Karpas-422 (cell line): ENCODE data around the gene NDUFB2. TPM values are rescaled to one million over a fixed set of nuclear protein-coding genes. Genes with fewer than 3 reads are reported as not detected.
"Not testable (repeated sequence)": the region's sequence is repeated elsewhere in the genome, so short reads cannot be mapped to it uniquely, and the experiment has no call there.

Experiments
- DNase-seq: peaks from one replicate; pipeline ENCODE4 v3.0.0-alpha.2; 2015
- H2AFZ ChIP-seq: fragments of 200-600 bp; sonication (generic); 2 replicates; pipeline ENCODE4 v1.6.1; 2014; ENCODE audit warnings: antibody characterized with exemption, low read length, mixed read lengths
- H3K27ac ChIP-seq: fragments of 200-600 bp; sonication (generic); 2 replicates; pipeline ENCODE4 v1.5.1; 2014; ENCODE audit warnings: mild to moderate bottlenecking, low read length, moderate library complexity
- H3K27me3 ChIP-seq: fragments of 200-600 bp; sonication (generic); 2 replicates; pipeline ENCODE4 v1.6.1; 2014; ENCODE audit warnings: low read length, mixed read lengths
- H3K36me3 ChIP-seq: fragments of 200-600 bp; sonication (generic); 2 replicates; pipeline ENCODE4 v1.6.1; 2014; ENCODE audit warnings: low read length, mixed read lengths; ENCODE audit not compliant: insufficient read depth
- H3K4me1 ChIP-seq: fragments of 200-600 bp; sonication (generic); 2 replicates; pipeline ENCODE4 v1.6.1; 2014; ENCODE audit warnings: mild to moderate bottlenecking, low read length, mixed read lengths
- H3K4me2 ChIP-seq: fragments of 200-600 bp; sonication (generic); 2 replicates; pipeline ENCODE4 v1.6.1; 2014; ENCODE audit warnings: low read length, low read depth, mild to moderate bottlenecking; ENCODE audit not compliant: poor library complexity, severe bottlenecking
- H3K4me3 ChIP-seq: fragments of 200-600 bp; sonication (generic); 2 replicates; pipeline ENCODE4 v1.5.1; 2014; ENCODE audit warnings: mild to moderate bottlenecking, antibody characterized with exemption, low read length, mixed read lengths
- H3K79me2 ChIP-seq: fragments of 200-600 bp; sonication (generic); 2 replicates; pipeline ENCODE4 v1.6.1; 2014; ENCODE audit warnings: mild to moderate bottlenecking, low read length, mixed read lengths
- H3K9ac ChIP-seq: fragments of 200-600 bp; sonication (generic); 2 replicates; pipeline ENCODE4 v1.6.0; 2014; ENCODE audit warnings: low read length
- H3K9me2 ChIP-seq: fragments of 200-600 bp; sonication (generic), shearing (Covaris generic); replicated peaks from 2 replicates; pipeline ENCODE4 v1.6.0; 2014; ENCODE audit warnings: mild to moderate bottlenecking, low read length, moderate library complexity; ENCODE audit not compliant: insufficient read depth
- H3K9me3 ChIP-seq: fragments of 300-700, 200-600 bp; sonication (generic); 2 replicates; pipeline ENCODE4 v1.6.1; 2014; ENCODE audit warnings: low read length, mixed read lengths
- H4K20me1 ChIP-seq: fragments of 200-600 bp; sonication (generic); 2 replicates; pipeline ENCODE4 v1.6.1; 2014; ENCODE audit warnings: mild to moderate bottlenecking, antibody characterized with exemption, low read length, low read depth; ENCODE audit not compliant: insufficient read depth
- total RNA-seq: library from RNA; depleted of rRNA; stranded (reverse); fragments of >200 nt; shearing (Covaris generic); gene quantifications from 2 replicates; pipeline ENCODE4 v1.2.3, GENCODE V29; 2014; ENCODE audit warnings: low replicate concordance

NDUFB2 gene
- total RNA-seq, 1 experiment from 2014 or later = 297 TPM

GRCh38 chr7:140655511-140656408 is 40.7 kb upstream of the NDUFB2 start:
- H3K4me3 ChIP-seq = peak overlapping the region; percentile 47; the same call in 1 of the 2 replicates
- no peaks in the 10 kb centered on the region for H3K36me3 ChIP-seq
- no peaks in the 10 kb centered on the region for H3K27me3 ChIP-seq
- H3K27ac ChIP-seq = no peak overlapping the region
- H3K4me1 ChIP-seq = peaks cover 12% of the 10 kb centered on the region
- peak overlapping the region; percentile 65 for H3K4me2 ChIP-seq
- no peak overlapping the region for H2AFZ ChIP-seq
- no peaks in the 10 kb centered on the region for H3K9me2 ChIP-seq
- DNase-seq = peak; percentile 20
- no peaks in the 10 kb centered on the region for H3K79me2 ChIP-seq
- no peaks in the 10 kb centered on the region for H3K9me3 ChIP-seq
- H4K20me1 ChIP-seq = no peaks in the 10 kb centered on the region
- H3K9ac ChIP-seq = peak overlapping the region; percentile 52; the same call in 1 of the 2 replicates

- peak; percentile 63 for DNase-seq
- peak overlapping the region; percentile 36; the same call in 1 of the 2 replicates for H2AFZ ChIP-seq
- peaks cover 12% of the 10 kb centered on the region for H3K4me1 ChIP-seq
- no peaks in the 10 kb centered on the region for H3K36me3 ChIP-seq
- no peaks in the 10 kb centered on the region for H4K20me1 ChIP-seq
- no peak overlapping the region for H3K27ac ChIP-seq
- no peaks in the 10 kb centered on the region for H3K9me3 ChIP-seq
- peak overlapping the region; percentile 65 for H3K4me2 ChIP-seq
- no peaks in the 10 kb centered on the region for H3K79me2 ChIP-seq
- peak overlapping the region; percentile 52 for H3K9ac ChIP-seq
- no peaks in the 10 kb centered on the region for H3K27me3 ChIP-seq
- peak overlapping the region; percentile 47; the same call in 1 of the 2 replicates for H3K4me3 ChIP-seq
- H3K9me2 ChIP-seq = no peaks in the 10 kb centered on the region
Measured at GRCh38 chr7:140656548-140657515, 39.7 kb upstream of the NDUFB2 start.

GRCh38 chr7:140657891-140658290 is 38.6 kb upstream of the NDUFB2 start:
- H3K27ac ChIP-seq = no peak overlapping the region
- H3K9me3 ChIP-seq = no peaks in the 10 kb centered on the region
- no peak overlapping the region for H3K4me3 ChIP-seq
- H3K4me2 ChIP-seq = no peak overlapping the region
- no peaks in the 10 kb centered on the region for H3K27me3 ChIP-seq
- H3K9ac ChIP-seq = no peak overlapping the region
- peaks cover 12% of the 10 kb centered on the region for H3K4me1 ChIP-seq
- H3K36me3 ChIP-seq = no peaks in the 10 kb centered on the region
- no peaks in the 10 kb centered on the region for H3K79me2 ChIP-seq
- no peak for DNase-seq
- H3K9me2 ChIP-seq = no peaks in the 10 kb centered on the region
- H4K20me1 ChIP-seq = no peaks in the 10 kb centered on the region
- no peak overlapping the region for H2AFZ ChIP-seq

- Histone ChIP-seq H3K27ac (no peak overlapping the region), H3K36me3 (no peaks in the 10 kb centered on the region), H2AFZ (no peak overlapping the region), H3K9ac (no peak overlapping the region), H4K20me1 (no peaks in the 10 kb centered on the region), H3K79me2 (no peaks in the 10 kb centered on the region), H3K9me2 (no peaks in the 10 kb centered on the region), H3K9me3 (no peaks in the 10 kb centered on the region), H3K4me3 (no peak overlapping the region), H3K27me3 (no peaks in the 10 kb centered on the region), H3K4me2 (no peak overlapping the region), H3K4me1 (peaks cover 12% of the 10 kb centered on the region)
- DNase-seq = no peak
Measured at GRCh38 chr7:140659856-140660255, 36.7 kb upstream of the NDUFB2 start.

- no peak overlapping the region for H3K4me2 ChIP-seq
- H3K27me3 ChIP-seq = no peaks in the 10 kb centered on the region
- H3K9me2 ChIP-seq = no peaks in the 10 kb centered on the region
- no peak for DNase-seq
- H2AFZ ChIP-seq = no peak overlapping the region
- no peaks in the 10 kb centered on the region for H4K20me1 ChIP-seq
- peaks cover 10% of the 10 kb centered on the region for H3K4me1 ChIP-seq
- H3K79me2 ChIP-seq = no peaks in the 10 kb centered on the region
- H3K9me3 ChIP-seq = no peaks in the 10 kb centered on the region
- no peak overlapping the region for H3K27ac ChIP-seq
- H3K4me3 ChIP-seq = no peak overlapping the region
- no peaks in the 10 kb centered on the region for H3K36me3 ChIP-seq
- H3K9ac ChIP-seq = no peak overlapping the region
Measured at GRCh38 chr7:140661124-140661523, 35.4 kb upstream of the NDUFB2 start.

- H3K36me3 ChIP-seq, DNase-seq, H3K9me3 ChIP-seq, H3K27me3 ChIP-seq, H3K27ac ChIP-seq, H3K4me2 ChIP-seq, H3K4me1 ChIP-seq, H3K79me2 ChIP-seq, H3K9ac ChIP-seq, H3K9me2 ChIP-seq, H3K4me3 ChIP-seq, H2AFZ ChIP-seq, H4K20me1 ChIP-seq: not testable (repeated sequence)
Measured at GRCh38 chr7:140662938-140663337, 33.6 kb upstream of the NDUFB2 start.

- no peak overlapping the region for H3K4me2 ChIP-seq
Measured at GRCh38 chr7:140667476-140667875, 29.0 kb upstream of the NDUFB2 start.

GRCh38 chr7:140668641-140669040 is 27.9 kb upstream of the NDUFB2 start:
- Histone ChIP-seq H3K4me1 (peaks cover 11% of the 10 kb centered on the region), H3K27me3 (no peaks in the 10 kb centered on the region), H3K36me3 (no peaks in the 10 kb centered on the region), H3K9me3 (no peaks in the 10 kb centered on the region), H4K20me1 (no peaks in the 10 kb centered on the region), H3K4me2 (no peak overlapping the region), H3K9ac (no peak overlapping the region), H3K9me2 (no peaks in the 10 kb centered on the region), H3K27ac (no peak overlapping the region), H2AFZ (no peak overlapping the region), H3K79me2 (0 out of 2 replicates have a peak, but pooled peaks cover 1% of the 10 kb centered on the region), H3K4me3 (no peak overlapping the region)
- no peak for DNase-seq

More at GRCh38 chr7:140667476-140667875, 29.0 kb upstream of the NDUFB2 start:
- Histone ChIP-seq H3K27ac (no peak overlapping the region), H3K36me3 (no peaks in the 10 kb centered on the region), H3K9ac (no peak overlapping the region), H3K4me1 (peaks cover 6% of the 10 kb centered on the region), H2AFZ (no peak overlapping the region), H3K9me3 (no peaks in the 10 kb centered on the region), H3K4me3 (no peak overlapping the region), H3K27me3 (no peaks in the 10 kb centered on the region), H3K9me2 (no peaks in the 10 kb centered on the region), H3K79me2 (no peaks in the 10 kb centered on the region), H4K20me1 (no peaks in the 10 kb centered on the region)
- no peak for DNase-seq
